ENCODE measurements around the gene ST6GAL1. TPM values are rescaled to one million over a fixed set of nuclear protein-coding genes. Genes with fewer than 3 reads are reported as not detected.

ST6GAL1 gene
- total and polyA plus RNA-seq, 2 of the 13 experiments (the other 11 are each of a cell fraction or from before 2014, with no cell fraction given): 79.9 to 164 TPM

GRCh38 chr3:186932281-186933181 lies 2.2 kb downstream of the ST6GAL1 start (continued):
- TF ChIP-seq, protein P1, sequence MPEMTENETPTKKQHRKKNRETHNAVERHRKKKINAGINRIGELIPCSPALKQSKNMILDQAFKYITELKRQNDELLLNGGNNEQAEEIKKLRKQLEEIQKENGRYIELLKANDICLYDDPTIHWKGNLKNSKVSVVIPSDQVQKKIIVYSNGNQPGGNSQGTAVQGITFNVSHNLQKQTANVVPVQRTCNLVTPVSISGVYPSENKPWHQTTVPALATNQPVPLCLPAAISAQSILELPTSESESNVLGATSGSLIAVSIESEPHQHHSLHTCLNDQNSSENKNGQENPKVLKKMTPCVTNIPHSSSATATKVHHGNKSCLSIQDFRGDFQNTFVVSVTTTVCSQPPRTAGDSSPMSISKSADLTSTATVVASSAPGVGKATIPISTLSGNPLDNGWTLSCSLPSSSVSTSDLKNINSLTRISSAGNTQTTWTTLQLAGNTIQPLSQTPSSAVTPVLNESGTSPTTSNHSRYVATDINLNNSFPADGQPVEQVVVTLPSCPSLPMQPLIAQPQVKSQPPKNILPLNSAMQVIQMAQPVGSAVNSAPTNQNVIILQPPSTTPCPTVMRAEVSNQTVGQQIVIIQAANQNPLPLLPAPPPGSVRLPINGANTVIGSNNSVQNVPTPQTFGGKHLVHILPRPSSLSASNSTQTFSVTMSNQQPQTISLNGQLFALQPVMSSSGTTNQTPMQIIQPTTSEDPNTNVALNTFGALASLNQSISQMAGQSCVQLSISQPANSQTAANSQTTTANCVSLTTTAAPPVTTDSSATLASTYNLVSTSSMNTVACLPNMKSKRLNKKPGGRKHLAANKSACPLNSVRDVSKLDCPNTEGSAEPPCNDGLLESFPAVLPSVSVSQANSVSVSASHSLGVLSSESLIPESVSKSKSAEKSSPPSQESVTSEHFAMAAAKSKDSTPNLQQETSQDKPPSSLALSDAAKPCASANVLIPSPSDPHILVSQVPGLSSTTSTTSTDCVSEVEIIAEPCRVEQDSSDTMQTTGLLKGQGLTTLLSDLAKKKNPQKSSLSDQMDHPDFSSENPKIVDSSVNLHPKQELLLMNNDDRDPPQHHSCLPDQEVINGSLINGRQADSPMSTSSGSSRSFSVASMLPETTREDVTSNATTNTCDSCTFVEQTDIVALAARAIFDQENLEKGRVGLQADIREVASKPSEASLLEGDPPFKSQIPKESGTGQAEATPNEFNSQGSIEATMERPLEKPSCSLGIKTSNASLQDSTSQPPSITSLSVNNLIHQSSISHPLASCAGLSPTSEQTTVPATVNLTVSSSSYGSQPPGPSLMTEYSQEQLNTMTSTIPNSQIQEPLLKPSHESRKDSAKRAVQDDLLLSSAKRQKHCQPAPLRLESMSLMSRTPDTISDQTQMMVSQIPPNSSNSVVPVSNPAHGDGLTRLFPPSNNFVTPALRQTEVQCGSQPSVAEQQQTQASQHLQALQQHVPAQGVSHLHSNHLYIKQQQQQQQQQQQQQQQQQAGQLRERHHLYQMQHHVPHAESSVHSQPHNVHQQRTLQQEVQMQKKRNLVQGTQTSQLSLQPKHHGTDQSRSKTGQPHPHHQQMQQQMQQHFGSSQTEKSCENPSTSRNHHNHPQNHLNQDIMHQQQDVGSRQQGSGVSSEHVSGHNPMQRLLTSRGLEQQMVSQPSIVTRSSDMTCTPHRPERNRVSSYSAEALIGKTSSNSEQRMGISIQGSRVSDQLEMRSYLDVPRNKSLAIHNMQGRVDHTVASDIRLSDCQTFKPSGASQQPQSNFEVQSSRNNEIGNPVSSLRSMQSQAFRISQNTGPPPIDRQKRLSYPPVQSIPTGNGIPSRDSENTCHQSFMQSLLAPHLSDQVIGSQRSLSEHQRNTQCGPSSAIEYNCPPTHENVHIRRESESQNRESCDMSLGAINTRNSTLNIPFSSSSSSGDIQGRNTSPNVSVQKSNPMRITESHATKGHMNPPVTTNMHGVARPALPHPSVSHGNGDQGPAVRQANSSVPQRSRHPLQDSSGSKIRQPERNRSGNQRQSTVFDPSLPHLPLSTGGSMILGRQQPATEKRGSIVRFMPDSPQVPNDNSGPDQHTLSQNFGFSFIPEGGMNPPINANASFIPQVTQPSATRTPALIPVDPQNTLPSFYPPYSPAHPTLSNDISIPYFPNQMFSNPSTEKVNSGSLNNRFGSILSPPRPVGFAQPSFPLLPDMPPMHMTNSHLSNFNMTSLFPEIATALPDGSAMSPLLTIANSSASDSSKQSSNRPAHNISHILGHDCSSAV (CRISPR knock-in tag; IDR thresholded peaks at IDR 0.05; ENCODE audit: borderline replicate concordance): no peak
- no peak for TF ChIP-seq ZNF263 (CRISPR knock-in tag; IDR thresholded peaks at IDR 0.05)
- TF ChIP-seq TOE1 (CRISPR knock-in tag; IDR thresholded peaks at IDR 0.05): no peak
- no peak for TF ChIP-seq ZNF83 (CRISPR knock-in tag; IDR thresholded peaks at IDR 0.05; ENCODE audit: borderline replicate concordance)
- TF ChIP-seq MBNL3 (CRISPR knock-in tag; conservative IDR thresholded peaks at IDR 0.05): no peak
- no peak for TF ChIP-seq ZNF383 (CRISPR knock-in tag; IDR thresholded peaks at IDR 0.05; ENCODE audit: borderline replicate concordance)
- TF ChIP-seq, protein P2, sequence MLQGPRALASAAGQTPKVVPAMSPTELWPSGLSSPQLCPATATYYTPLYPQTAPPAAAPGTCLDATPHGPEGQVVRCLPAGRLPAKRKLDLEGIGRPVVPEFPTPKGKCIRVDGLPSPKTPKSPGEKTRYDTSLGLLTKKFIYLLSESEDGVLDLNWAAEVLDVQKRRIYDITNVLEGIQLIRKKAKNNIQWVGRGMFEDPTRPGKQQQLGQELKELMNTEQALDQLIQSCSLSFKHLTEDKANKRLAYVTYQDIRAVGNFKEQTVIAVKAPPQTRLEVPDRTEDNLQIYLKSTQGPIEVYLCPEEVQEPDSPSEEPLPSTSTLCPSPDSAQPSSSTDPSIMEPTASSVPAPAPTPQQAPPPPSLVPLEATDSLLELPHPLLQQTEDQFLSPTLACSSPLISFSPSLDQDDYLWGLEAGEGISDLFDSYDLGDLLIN (CRISPR knock-in tag; IDR thresholded peaks at IDR 0.05; ENCODE audit: borderline replicate concordance): no peak
- no peak for TF ChIP-seq IRX3 (CRISPR knock-in tag; IDR thresholded peaks at IDR 0.05; ENCODE audit: borderline replicate concordance, low read depth)
- TF ChIP-seq TBX2 (CRISPR knock-in tag; IDR thresholded peaks at IDR 0.05; ENCODE audit: borderline replicate concordance): no peak
- TF ChIP-seq ZNF251 (CRISPR knock-in tag; IDR thresholded peaks at IDR 0.05): no peak
- TF ChIP-seq ZNF44 (CRISPR knock-in tag; IDR thresholded peaks at IDR 0.05): 0 out of 2 replicates have a peak, but pooled peaks have one; percentile 6
- TF ChIP-seq ZSCAN29 (CRISPR knock-in tag; conservative IDR thresholded peaks at IDR 0.05): 0 out of 2 replicates have a peak, but pooled peaks have one; percentile 9
- peak; percentile 18; the same call in 1 of the 2 replicates for TF ChIP-seq PHF21A (CRISPR knock-in tag; IDR thresholded peaks at IDR 0.05)
- no peak for TF ChIP-seq ZC3H4 (CRISPR knock-in tag; IDR thresholded peaks at IDR 0.05; ENCODE audit: borderline replicate concordance)
- TF ChIP-seq, protein P3, sequence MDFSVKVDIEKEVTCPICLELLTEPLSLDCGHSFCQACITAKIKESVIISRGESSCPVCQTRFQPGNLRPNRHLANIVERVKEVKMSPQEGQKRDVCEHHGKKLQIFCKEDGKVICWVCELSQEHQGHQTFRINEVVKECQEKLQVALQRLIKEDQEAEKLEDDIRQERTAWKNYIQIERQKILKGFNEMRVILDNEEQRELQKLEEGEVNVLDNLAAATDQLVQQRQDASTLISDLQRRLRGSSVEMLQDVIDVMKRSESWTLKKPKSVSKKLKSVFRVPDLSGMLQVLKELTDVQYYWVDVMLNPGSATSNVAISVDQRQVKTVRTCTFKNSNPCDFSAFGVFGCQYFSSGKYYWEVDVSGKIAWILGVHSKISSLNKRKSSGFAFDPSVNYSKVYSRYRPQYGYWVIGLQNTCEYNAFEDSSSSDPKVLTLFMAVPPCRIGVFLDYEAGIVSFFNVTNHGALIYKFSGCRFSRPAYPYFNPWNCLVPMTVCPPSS (IDR thresholded peaks at IDR 0.05): no peak
- no peak for TF ChIP-seq ZBTB7B (CRISPR knock-in tag; IDR thresholded peaks at IDR 0.05)
- TF ChIP-seq ZNF781 (CRISPR knock-in tag; IDR thresholded peaks at IDR 0.05; ENCODE audit: borderline replicate concordance, not compliant biosample characterization): no peak
- TF ChIP-seq BCL6 (CRISPR knock-in tag; IDR thresholded peaks at IDR 0.05): no peak

All from HepG2 (cell line).